ENCODE data around the gene KIF16B. TPM values are rescaled to one million over a fixed set of nuclear protein-coding genes. Genes with fewer than 3 reads are reported as not detected.

The KIF16B gene
- total and polyA plus RNA-seq, 2 donors (not counting 3 experiments of a cell fraction or from before 2014, with no cell fraction given) = 2.9 to 8.8 TPM

GRCh38 chr20:16493486-16493885, 79.8 kb downstream of the KIF16B start:
- Histone ChIP-seq H3K27me3 (ENCODE audit: control insufficient read depth in 2 of 2, insufficient read depth in 2 of 2, low read length in 2 of 2) (no peaks in the 10 kb centered on the region), H3K9ac (replicated peaks; ENCODE audit: extremely low read depth, insufficient read depth, low read length) (no peak overlapping the region), H4K20me1 (replicated peaks; ENCODE audit: control insufficient read depth, extremely low read depth, insufficient read depth, low read length) (no peaks in the 10 kb centered on the region), H3K4me3 (replicated peaks in 1 of 3; ENCODE audit: insufficient read depth in 1 of 3, low read depth in 1 of 3, low read length in 3 of 3) (no peak overlapping the region), H3K79me2 (ENCODE audit: control insufficient read depth, insufficient read depth, low read length) (no peaks in the 10 kb centered on the region), H2AFZ (ENCODE audit: low read depth, low read length) (no peak overlapping the region), H3K4me1 (ENCODE audit: control insufficient read depth, extremely low read depth, insufficient read depth, low read length) (no peaks in the 10 kb centered on the region), H3K4me2 (ENCODE audit: insufficient read depth, low read length) (no peak overlapping the region), H3K27ac (ENCODE audit: insufficient read depth, low read depth, low read length) (no peak overlapping the region), H3K9me1 (replicated peaks; ENCODE audit: control insufficient read depth, extremely low read depth, insufficient read depth, low read length) (no peaks in the 10 kb centered on the region), H3K36me3 (ENCODE audit: control insufficient read depth in 2 of 2, extremely low read depth in 1 of 2, insufficient read depth in 2 of 2, low read length in 2 of 2) (peaks cover 0 to 2% of the 10 kb centered on the region in 2 experiments), H3K9me3 (replicated peaks; ENCODE audit: control insufficient read depth, insufficient read depth, low read length) (no peaks in the 10 kb centered on the region)
- TF ChIP-seq MAX (IDR thresholded peaks at IDR 0.05; ENCODE audit: insufficient read depth, insufficient read length) = no peak
- TF ChIP-seq GATA2 (IDR thresholded peaks at IDR 0.05; ENCODE audit: insufficient read depth, insufficient read length, low read depth, low read length) = no peak
- TF ChIP-seq MYC (IDR thresholded peaks at IDR 0.05; ENCODE audit: low read depth, low read length) = no peak
- no peak for TF ChIP-seq EZH2 (IDR thresholded peaks at IDR 0.05; ENCODE audit: borderline replicate concordance, low read depth, low read length, severe bottlenecking)
- no peak for TF ChIP-seq FOS (IDR thresholded peaks at IDR 0.05; ENCODE audit: borderline replicate concordance, insufficient read depth, low read length)
- TF ChIP-seq POLR2AphosphoS5 (IDR thresholded peaks at IDR 0.05; ENCODE audit: insufficient read depth, low read depth, low read length) = no peak
- no peak for TF ChIP-seq CTCF (IDR thresholded peaks at IDR 0.05; ENCODE audit: extremely low read depth in 1 of 2, insufficient read depth in 1 of 2, low read depth in 1 of 2, low read length in 2 of 2)
- TF ChIP-seq JUN (IDR thresholded peaks at IDR 0.05; ENCODE audit: borderline replicate concordance, insufficient read depth, insufficient read length, low read depth) = no peak
- TF ChIP-seq POLR2A (IDR thresholded peaks at IDR 0.05; ENCODE audit: low read depth, low read length) = no peak
- ChIA-PET CTCF (interaction anchor here (1.1 kb wide), 1 partner anchor 21 kb away, joined by 3 read pairs; no protein-coding TSS in a partner anchor), POLR2A (no interaction called here)
- DNase-seq (ENCODE audit: low read depth, low spot score) (no peak), FAIRE-seq (no peak)
- no TSS peak for BruUV-seq (replicated peaks)
- dilution Hi-C loops (cut with MboI; ENCODE audit: extremely low pct_ligation_motif_present, low sequenced_read_pairs) (no loop called here), intact Hi-C loops (cut with micrococcal nuclease) (no loop called here)
